Iris pigment epithelial cell (primary cell): Measurements from ENCODE around the gene KCNA10.
A peak's percentile ranks its signal among the peaks of the same experiment; 100 is the strongest.
"Not testable (repeated sequence)": the region's sequence is repeated elsewhere in the genome, so short reads cannot be mapped to it uniquely, and the experiment has no call there.

Experiments used
- DNase-seq: peaks from one replicate; pipeline ENCODE4 v3.0.0-alpha.2; 2011; ENCODE audit warnings: low read depth

Gene KCNA10

GRCh38 chr1:110533230-110533629, 14.3 kb upstream of the KCNA10 start:
- no peak for DNase-seq

DNA sequence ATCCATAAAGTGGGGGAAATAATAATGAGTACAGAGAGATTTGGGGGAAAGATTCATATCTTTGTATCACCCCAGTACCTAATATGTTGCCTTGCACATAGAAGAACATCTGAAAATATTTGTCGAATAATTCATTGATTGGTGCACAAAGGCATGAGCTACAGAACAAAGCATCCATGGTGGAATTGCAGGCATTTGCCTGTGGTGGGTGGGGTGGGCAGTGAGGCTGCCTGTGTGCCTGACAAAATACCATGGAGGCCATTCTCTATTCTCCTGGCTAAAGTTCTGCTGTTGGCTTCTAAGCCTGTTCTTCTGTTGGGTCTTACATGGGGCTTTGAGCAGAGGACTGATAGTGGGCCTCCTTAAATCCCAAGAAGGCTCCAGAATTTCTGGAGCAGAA, 10.0 kb upstream of the KCNA10 start:
- DNase-seq, result no peak

- no peak for DNase-seq
These were observed 7.3 kb upstream of the KCNA10 start for GRCh38 chr1:110526201-110526780.

DNA sequence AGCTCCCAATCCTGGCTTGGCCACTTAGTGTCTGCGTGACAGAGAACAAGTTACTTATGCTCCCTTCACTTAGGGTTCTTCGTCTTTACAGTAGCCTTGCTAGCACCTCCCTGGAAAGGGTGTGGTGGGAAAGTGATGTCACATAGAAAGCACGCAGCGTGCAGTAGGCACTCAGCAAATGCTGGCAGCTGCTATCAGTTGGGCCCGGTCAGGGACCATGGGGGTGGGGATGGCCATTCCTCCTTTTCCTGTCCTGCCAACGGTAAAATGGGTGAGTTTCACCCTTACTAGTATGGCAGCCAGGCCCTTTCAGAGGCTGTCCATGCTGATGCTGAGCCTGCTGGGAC, 6.2 kb upstream of the KCNA10 start:
- no peak for DNase-seq

GRCh38 chr1:110524311-110525248, 5.6 kb upstream of the KCNA10 start:
- DNase-seq, result peak; percentile 49

DNA sequence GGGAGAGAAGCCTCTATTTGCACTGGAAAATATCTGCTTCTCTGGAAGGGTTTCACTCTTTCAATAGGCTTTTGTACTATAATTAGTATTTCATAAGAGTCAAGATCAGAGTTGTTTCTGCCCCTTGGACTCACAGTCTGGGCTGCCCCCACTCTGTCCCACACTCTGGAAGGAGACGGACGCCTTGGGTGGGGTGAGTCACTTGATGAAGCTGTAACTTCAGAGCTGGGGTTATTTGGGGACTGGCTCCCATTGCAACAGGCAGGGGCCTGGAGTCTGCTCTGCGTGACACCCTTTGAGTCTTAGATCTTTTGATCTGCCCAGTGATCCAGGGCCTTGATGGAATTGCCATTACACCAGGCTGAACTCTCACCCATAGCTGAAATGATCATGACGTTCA, 4.0 kb upstream of the KCNA10 start:
- no peak for DNase-seq

DNA sequence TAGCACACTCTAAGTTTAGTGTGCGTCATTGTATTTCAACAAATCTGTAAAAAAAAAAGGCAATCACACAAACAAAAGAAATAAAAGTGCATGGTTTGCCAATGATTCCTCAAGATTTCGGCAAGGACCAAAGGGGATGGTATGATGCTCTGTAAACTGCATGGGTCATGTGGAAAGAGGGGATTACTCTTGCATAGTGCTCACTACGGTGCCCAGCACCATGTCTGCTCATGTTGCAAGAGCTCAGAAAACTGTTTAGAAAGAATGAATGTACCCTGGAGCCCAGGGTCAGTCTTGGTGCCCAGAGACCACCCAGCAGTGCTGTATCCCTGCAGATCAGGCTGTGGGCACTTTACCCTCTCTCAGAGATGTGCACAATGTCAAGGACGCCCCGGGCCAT, 3.6 kb upstream of the KCNA10 start:
- DNase-seq, result no peak

- no peak for DNase-seq
These were observed 1.9 kb upstream of the KCNA10 start for GRCh38 chr1:110520827-110521226.

DNA sequence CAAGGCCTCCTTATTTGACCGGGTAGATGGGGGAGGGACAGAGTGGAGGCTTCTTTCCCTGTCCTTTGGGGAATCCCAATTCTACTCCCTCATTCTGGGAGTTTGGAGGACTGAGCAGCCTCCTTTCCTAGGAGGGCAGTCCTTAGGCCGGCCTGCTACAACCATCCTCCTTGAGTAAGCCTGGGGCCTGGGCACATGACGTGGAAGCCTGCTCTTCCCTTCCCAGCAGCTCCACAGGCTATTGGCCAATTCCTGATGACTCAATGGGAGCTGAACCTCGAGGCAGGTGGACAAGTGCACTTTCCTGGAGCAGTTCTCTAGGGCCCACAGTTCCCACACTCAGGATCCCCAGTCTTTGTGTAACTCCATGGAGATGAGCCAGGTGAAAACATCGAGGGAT, 3.1 kb downstream of the KCNA10 start:
- DNase-seq, result peak; percentile 19

DNA sequence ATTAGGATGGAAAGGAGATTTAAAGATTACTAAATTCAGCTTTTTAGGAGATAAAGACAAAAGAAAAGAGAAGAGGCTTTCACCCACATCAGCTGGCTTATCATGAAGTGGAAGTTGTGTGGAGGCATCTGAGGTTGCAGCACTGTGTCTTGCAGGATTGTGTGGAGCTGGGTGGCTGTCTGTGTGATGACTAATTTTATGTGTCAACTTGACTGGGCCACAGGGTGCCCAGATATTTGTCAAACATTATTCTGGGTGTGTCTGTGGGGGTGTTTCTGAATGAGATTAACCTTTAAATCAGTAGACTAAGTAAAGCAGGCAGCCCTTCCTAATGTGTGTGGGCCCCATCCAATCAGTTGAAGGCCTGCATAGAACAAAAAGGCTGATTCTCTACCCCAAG, 3.9 kb downstream of the KCNA10 start:
- no peak for DNase-seq

- peak; percentile 47 for DNase-seq
These were observed 5.5 kb downstream of the KCNA10 start for GRCh38 chr1:110513511-110513910.

DNA sequence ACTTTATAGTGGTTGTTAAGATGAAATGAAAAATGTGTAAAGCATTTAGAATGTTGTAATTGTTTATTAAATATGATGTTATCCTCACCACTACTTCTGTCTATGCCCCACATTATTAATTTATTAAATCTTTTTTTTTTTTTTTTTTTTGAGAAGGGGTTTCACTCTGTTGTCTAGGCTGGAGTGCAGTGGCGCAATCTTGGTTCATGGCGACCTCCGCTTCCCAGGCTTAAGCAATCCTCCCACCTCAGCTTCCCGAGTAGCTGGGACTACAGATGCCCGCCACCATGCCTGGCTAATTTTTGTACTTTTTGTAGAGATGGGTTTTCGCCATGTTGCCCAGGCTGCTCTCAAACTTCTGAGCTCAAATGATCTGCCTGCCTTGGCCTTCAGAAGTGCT, 7.5 kb downstream of the KCNA10 start:
- no peak for DNase-seq

GRCh38 chr1:110510921-110511320, 8.1 kb downstream of the KCNA10 start:
- DNase-seq, result not testable (repeated sequence)

DNA sequence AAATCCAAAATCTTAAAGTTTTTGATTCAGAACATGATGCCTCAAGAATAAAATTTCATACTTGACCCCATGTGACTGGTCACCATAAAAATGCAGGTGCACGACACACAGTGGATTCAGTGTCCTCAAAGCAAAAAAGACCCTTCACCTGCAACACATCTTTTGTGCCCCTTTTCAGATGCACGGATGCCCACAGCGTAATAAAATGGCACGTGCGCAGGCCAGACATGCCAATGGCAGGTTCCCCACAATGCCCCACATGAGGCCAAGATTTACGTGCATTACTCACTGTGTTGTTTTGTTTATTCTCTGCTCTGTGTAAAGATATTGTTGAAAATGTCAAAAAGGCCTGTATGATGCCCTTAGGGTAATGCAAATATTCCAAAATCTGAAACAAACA, 9.3 kb downstream of the KCNA10 start:
- no peak for DNase-seq

DNA sequence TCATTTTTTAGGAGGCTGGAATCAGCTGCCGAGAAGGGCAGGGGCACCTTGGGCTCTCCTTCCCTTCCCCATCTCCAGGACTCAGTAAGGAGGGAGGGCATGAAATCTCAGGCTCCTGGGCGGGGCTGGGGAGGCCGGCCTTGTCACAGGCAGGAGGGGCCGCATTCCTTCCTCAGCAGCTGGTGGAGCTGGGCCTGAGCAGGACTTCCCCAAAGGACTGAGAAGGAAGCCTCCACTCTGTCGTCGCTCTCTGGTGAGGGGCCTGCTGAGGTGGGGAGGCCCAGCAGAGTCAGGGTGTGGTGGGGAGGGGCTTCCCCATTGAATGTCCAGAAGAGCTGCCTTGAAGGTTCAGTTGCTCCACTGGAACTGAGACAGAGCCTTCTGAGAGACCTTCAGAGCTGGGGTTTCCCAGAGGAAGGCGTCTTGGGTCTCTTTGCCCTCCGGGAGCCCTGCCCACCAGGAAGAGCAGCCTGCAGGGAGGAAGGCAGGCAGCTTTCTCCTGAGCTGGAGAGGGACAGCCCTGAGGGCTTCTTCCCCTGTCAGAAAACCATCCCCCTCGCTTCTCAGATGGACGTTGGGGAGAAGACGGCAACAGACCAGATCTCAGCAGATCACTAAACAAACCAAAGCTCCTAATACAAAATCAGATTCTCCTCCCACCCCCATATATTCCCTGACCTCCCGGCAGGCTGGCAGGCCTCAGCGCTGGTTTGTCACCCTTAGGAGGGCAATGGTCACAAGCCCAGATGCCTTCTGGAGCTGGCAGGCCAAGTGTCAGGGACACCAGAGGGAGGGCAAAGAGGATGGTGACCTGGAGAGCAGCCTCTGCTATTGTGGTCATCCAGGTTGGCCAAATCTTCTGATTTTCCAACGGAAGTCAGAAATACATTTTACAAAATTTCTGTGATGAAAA, 10.7 kb downstream of the KCNA10 start:
- DNase-seq, result peak; percentile 23

GRCh38 chr1:110506541-110506940, 12.4 kb downstream of the KCNA10 start:
- no peak for DNase-seq

- no peak for DNase-seq
These were observed 13.4 kb downstream of the KCNA10 start for GRCh38 chr1:110505596-110505995.

DNA sequence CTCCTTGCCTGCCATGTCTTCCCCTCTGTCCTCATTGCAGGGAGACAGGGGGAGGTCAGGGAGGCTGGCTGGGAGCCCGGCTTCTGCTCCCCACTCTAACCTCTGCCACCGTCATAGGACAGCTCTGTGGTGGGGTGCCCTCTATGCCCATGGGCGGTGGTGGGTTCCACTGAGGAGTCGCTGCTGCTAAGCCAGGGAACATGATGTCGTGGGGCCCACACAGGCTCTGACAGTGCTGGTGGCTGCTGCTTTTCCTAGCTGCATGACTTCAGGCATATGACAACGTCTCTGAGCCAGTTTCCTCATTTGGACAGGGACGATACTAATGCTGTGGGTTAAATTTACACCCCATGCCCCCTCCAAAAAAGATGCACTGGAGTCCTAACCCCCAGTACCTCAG, 14.7 kb downstream of the KCNA10 start:
- no peak for DNase-seq

- no peak for DNase-seq
These were observed 15.5 kb downstream of the KCNA10 start for GRCh38 chr1:110503471-110503870.

DNA sequence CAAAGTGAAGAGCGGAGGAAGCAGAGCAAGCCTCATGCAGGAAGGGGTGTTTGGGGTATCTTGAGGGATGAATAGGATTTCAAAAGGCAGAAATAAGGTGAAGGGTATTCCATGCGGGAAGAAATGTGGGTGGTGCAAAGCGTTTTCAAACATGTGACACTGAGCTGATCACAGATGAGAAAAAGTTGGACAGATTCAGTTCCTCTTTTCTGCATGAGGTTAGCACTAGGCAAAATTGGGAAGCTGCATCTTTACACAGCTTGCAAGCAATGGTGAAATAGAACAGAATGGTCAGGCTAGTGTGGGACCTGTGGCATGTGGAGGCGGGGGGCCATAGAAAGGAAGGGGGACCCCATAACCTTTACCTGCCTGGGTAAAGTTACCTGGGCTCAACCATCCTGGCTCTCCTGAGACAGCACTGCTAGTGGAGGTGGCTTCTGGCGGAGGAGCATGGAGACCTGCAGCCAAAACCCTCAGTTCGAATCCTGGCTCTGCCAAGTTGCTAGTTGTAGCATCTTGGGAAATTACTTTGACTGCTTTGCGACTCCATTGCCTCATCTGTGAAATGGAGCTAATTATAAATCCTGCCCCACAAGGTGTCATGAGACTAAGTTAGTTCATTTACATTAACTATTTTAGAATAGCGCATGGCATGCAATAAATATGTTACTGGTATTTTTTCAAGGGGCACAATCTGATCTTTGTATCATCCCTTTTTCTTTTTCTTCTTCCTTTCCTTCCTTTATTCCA, 16.4 kb downstream of the KCNA10 start:
- no peak for DNase-seq

GRCh38 chr1:110501488-110502132, 17.4 kb downstream of the KCNA10 start:
- DNase-seq, result no peak
